ENCODE data around the gene CCDC78. TPM values are rescaled to one million over a fixed set of nuclear protein-coding genes. Genes with fewer than 3 reads are reported as not detected.
"Not testable (repeated sequence)": the region's sequence is repeated elsewhere in the genome, so short reads cannot be mapped to it uniquely, and the experiment has no call there.

CCDC78 gene
- total and polyA plus RNA-seq, 2 donors (not counting 3 experiments of a cell fraction or from before 2014, with no cell fraction given) = 0.50 to 1.3 TPM

DNA sequence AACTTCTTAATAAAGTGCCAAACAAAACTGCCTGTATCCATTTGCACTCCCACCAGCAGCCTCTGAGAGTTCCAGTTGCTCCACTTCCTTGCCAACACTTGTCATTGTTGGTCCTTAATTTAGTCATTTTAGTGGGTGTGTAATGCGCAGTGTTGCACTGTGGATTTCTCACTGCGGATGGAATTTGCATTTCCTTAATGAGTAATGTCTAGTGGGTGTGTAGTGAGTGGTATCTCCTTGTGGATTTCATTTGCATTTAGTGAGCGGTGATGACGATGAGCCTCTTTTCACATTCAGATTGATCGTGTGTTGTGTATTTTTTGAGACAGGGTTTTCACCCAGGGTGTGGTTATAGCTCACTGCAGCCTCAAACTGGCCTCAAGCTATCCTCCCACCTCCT is 30.2 kb upstream of the CCDC78 start:
- H3K4me3 ChIP-seq (replicated peaks in 1 of 3; ENCODE audit: insufficient read depth in 1 of 3, low read depth in 1 of 3, low read length in 3 of 3) = no peak overlapping the region
- no peak for FAIRE-seq
- no peak overlapping the region for H2AFZ ChIP-seq (ENCODE audit: low read depth, low read length)
- H3K27me3 ChIP-seq (ENCODE audit: control insufficient read depth in 2 of 2, insufficient read depth in 2 of 2, low read length in 2 of 2) = peaks cover 4% of the 10 kb centered on the region in 2 experiments
- BruUV-seq (replicated peaks) = no TSS peak
- dilution Hi-C loops (cut with MboI; ENCODE audit: extremely low pct_ligation_motif_present, low sequenced_read_pairs) = no loop called here
- H3K9ac ChIP-seq (replicated peaks; ENCODE audit: extremely low read depth, insufficient read depth, low read length) = no peak overlapping the region
- ChIA-PET POLR2A (no interaction called here), CTCF (interaction anchor here (0.6 to 1.0 kb wide), 3 partner anchors 29 to 1312 kb away, joined by 3 read pairs; no protein-coding TSS in a partner anchor)
- H3K4me2 ChIP-seq (ENCODE audit: insufficient read depth, low read length) = no peak overlapping the region
- no peaks in the 10 kb centered on the region for H3K9me1 ChIP-seq (replicated peaks; ENCODE audit: control insufficient read depth, extremely low read depth, insufficient read depth, low read length)
- no peaks in the 10 kb centered on the region for H3K9me3 ChIP-seq (replicated peaks; ENCODE audit: control insufficient read depth, insufficient read depth, low read length)
- H4K20me1 ChIP-seq (replicated peaks; ENCODE audit: control insufficient read depth, extremely low read depth, insufficient read depth, low read length) = no peaks in the 10 kb centered on the region
- H3K27ac ChIP-seq (ENCODE audit: insufficient read depth, low read depth, low read length) = no peak overlapping the region
- H3K36me3 ChIP-seq (ENCODE audit: control insufficient read depth in 2 of 2, extremely low read depth in 1 of 2, insufficient read depth in 2 of 2, low read length in 2 of 2) = no peaks in the 10 kb centered on the region
- no peaks in the 10 kb centered on the region for H3K79me2 ChIP-seq (ENCODE audit: control insufficient read depth, insufficient read depth, low read length)
- TF ChIP-seq GATA2 (IDR thresholded peaks at IDR 0.05; ENCODE audit: insufficient read depth, insufficient read length, low read depth, low read length) = no peak
- no peaks in the 10 kb centered on the region for H3K4me1 ChIP-seq (ENCODE audit: control insufficient read depth, extremely low read depth, insufficient read depth, low read length)
- intact Hi-C loops (cut with micrococcal nuclease) = no loop called here
- DNase-seq (ENCODE audit: low read depth, low spot score) = no peak

DNA sequence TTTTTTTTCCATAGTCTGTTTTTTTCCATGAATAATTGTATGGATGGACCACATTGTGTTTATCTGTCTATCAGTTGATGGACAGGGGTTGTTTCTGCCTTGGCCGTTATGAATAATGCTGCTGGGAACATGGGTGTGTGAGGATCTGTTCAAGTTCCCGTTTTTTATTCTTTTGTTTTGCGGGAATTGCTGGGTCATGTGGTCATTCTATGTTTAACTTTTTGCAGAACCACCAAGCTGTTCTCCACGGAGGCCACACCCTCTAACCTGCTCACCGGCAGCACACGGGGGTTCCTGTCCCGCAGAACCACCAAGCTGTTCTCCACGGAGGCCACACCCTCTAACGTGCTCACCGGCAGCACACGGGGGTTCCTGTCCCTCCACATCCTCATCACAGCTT is 28.4 kb upstream of the CCDC78 start:
- TF ChIP-seq, protein P1, sequence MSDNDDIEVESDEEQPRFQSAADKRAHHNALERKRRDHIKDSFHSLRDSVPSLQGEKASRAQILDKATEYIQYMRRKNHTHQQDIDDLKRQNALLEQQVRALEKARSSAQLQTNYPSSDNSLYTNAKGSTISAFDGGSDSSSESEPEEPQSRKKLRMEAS (IDR thresholded peaks at IDR 0.05; ENCODE audit: insufficient read depth, insufficient read length) = no peak
- TF ChIP-seq EZH2 (IDR thresholded peaks at IDR 0.05; ENCODE audit: borderline replicate concordance, low read depth, low read length, severe bottlenecking) = no peak
- TF ChIP-seq GATA2 (IDR thresholded peaks at IDR 0.05; ENCODE audit: insufficient read depth, insufficient read length, low read depth, low read length) = no peak
- no peak for TF ChIP-seq MYC (IDR thresholded peaks at IDR 0.05; ENCODE audit: low read depth, low read length)
- no peak for TF ChIP-seq POLR2A (IDR thresholded peaks at IDR 0.05; ENCODE audit: low read depth, low read length)
- TF ChIP-seq POLR2AphosphoS5 (IDR thresholded peaks at IDR 0.05; ENCODE audit: insufficient read depth, low read depth, low read length) = no peak
- no peak for TF ChIP-seq FOS (IDR thresholded peaks at IDR 0.05; ENCODE audit: borderline replicate concordance, insufficient read depth, low read length)
- TF ChIP-seq, protein P2, sequence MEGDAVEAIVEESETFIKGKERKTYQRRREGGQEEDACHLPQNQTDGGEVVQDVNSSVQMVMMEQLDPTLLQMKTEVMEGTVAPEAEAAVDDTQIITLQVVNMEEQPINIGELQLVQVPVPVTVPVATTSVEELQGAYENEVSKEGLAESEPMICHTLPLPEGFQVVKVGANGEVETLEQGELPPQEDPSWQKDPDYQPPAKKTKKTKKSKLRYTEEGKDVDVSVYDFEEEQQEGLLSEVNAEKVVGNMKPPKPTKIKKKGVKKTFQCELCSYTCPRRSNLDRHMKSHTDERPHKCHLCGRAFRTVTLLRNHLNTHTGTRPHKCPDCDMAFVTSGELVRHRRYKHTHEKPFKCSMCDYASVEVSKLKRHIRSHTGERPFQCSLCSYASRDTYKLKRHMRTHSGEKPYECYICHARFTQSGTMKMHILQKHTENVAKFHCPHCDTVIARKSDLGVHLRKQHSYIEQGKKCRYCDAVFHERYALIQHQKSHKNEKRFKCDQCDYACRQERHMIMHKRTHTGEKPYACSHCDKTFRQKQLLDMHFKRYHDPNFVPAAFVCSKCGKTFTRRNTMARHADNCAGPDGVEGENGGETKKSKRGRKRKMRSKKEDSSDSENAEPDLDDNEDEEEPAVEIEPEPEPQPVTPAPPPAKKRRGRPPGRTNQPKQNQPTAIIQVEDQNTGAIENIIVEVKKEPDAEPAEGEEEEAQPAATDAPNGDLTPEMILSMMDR (IDR thresholded peaks at IDR 0.05; ENCODE audit: extremely low read depth in 1 of 2, insufficient read depth in 1 of 2, low read depth in 1 of 2, low read length in 2 of 2) = no peak
- no peak for TF ChIP-seq JUN (IDR thresholded peaks at IDR 0.05; ENCODE audit: borderline replicate concordance, insufficient read depth, insufficient read length, low read depth)
- no peaks in the 10 kb centered on the region for H3K9me3 ChIP-seq (replicated peaks; ENCODE audit: control insufficient read depth, insufficient read depth, low read length)
- dilution Hi-C loops (cut with MboI; ENCODE audit: extremely low pct_ligation_motif_present, low sequenced_read_pairs) (no loop called here), intact Hi-C loops (cut with micrococcal nuclease) (no loop called here)
- H3K36me3 ChIP-seq (ENCODE audit: control insufficient read depth in 2 of 2, extremely low read depth in 1 of 2, insufficient read depth in 2 of 2, low read length in 2 of 2) = no peaks in the 10 kb centered on the region
- no peak overlapping the region for H3K27ac ChIP-seq (ENCODE audit: insufficient read depth, low read depth, low read length)
- H2AFZ ChIP-seq (ENCODE audit: low read depth, low read length) = no peak overlapping the region
- POLR2A ChIA-PET = no interaction called here
- no peaks in the 10 kb centered on the region for H3K4me1 ChIP-seq (ENCODE audit: control insufficient read depth, extremely low read depth, insufficient read depth, low read length)
- CTCF ChIA-PET = no interaction called here
- no peak overlapping the region for H3K4me3 ChIP-seq (replicated peaks in 1 of 3; ENCODE audit: insufficient read depth in 1 of 3, low read depth in 1 of 3, low read length in 3 of 3)
- H3K9ac ChIP-seq (replicated peaks; ENCODE audit: extremely low read depth, insufficient read depth, low read length) = no peak overlapping the region
- H3K9me1 ChIP-seq (replicated peaks; ENCODE audit: control insufficient read depth, extremely low read depth, insufficient read depth, low read length) = no peaks in the 10 kb centered on the region
- no peak overlapping the region for H3K4me2 ChIP-seq (ENCODE audit: insufficient read depth, low read length)
- BruUV-seq (replicated peaks) = no TSS peak
- H3K79me2 ChIP-seq (ENCODE audit: control insufficient read depth, insufficient read depth, low read length) = no peaks in the 10 kb centered on the region
- H4K20me1 ChIP-seq (replicated peaks; ENCODE audit: control insufficient read depth, extremely low read depth, insufficient read depth, low read length) = no peaks in the 10 kb centered on the region
- peaks cover 4 to 6% of the 10 kb centered on the region in 2 experiments for H3K27me3 ChIP-seq (ENCODE audit: control insufficient read depth in 2 of 2, insufficient read depth in 2 of 2, low read length in 2 of 2)
- DNase-seq (ENCODE audit: low read depth, low spot score) = no peak
- FAIRE-seq = no peak

DNA sequence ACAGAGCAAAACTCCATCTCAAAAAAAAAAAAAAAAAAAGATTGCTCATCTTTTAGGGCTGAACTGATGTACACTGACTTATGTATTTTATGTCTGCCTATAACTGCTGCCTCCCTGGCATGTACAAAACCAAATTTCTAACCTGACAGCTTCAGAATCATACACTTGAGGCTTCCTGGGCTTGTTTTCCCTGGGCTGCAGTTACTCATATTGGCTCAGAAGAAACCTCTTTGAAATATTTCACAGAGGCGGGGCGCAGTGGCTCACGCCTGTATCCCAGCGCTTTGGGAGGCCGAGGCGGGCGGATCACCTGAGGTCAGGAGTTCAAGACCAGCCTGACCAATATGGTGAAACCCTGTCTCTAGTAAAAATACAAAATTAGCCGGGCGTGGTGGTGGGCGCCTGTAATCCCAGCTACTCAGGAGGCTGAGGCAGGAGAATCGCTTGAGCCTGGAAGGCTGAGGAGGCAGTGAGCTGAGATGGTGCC is 27.9 kb upstream of the CCDC78 start:
- POLR2A ChIA-PET; H3K4me3 ChIP-seq (replicated peaks in 1 of 3; ENCODE audit: insufficient read depth in 1 of 3, low read depth in 1 of 3, low read length in 3 of 3); H3K9me3 ChIP-seq (replicated peaks; ENCODE audit: control insufficient read depth, insufficient read depth, low read length); DNase-seq (ENCODE audit: low read depth, low spot score); CTCF ChIA-PET; intact Hi-C loops (cut with micrococcal nuclease); H4K20me1 ChIP-seq (replicated peaks; ENCODE audit: control insufficient read depth, extremely low read depth, insufficient read depth, low read length); H3K4me1 ChIP-seq (ENCODE audit: control insufficient read depth, extremely low read depth, insufficient read depth, low read length); H3K27ac ChIP-seq (ENCODE audit: insufficient read depth, low read depth, low read length); dilution Hi-C loops (cut with MboI; ENCODE audit: extremely low pct_ligation_motif_present, low sequenced_read_pairs); H3K36me3 ChIP-seq (ENCODE audit: control insufficient read depth in 2 of 2, extremely low read depth in 1 of 2, insufficient read depth in 2 of 2, low read length in 2 of 2); H3K9me1 ChIP-seq (replicated peaks; ENCODE audit: control insufficient read depth, extremely low read depth, insufficient read depth, low read length); H3K79me2 ChIP-seq (ENCODE audit: control insufficient read depth, insufficient read depth, low read length); H3K27me3 ChIP-seq (ENCODE audit: control insufficient read depth in 2 of 2, insufficient read depth in 2 of 2, low read length in 2 of 2); H3K4me2 ChIP-seq (ENCODE audit: insufficient read depth, low read length); H3K9ac ChIP-seq (replicated peaks; ENCODE audit: extremely low read depth, insufficient read depth, low read length); FAIRE-seq; H2AFZ ChIP-seq (ENCODE audit: low read depth, low read length); BruUV-seq (replicated peaks): not testable (repeated sequence)
